Transverse colon (tissue), 4 donors: ENCODE results near the gene C22orf15. TPM values are rescaled to one million over a fixed set of nuclear protein-coding genes. Genes with fewer than 3 reads are reported as not detected.

ENCODE experiments used
- DNase-seq: peaks from one replicate; pipeline ENCODE4 v3.0.0-alpha.2; 2019
- H3K27ac ChIP-seq, 4 donors: fragments of 200-600 bp; sonication (generic); 2 replicates each; pipeline ENCODE4 v1.5.1; 2016 to 2018; ENCODE audit warnings: inconsistent platforms in 4 of 4
- H3K27me3 ChIP-seq: fragments of 200-600 bp; sonication (generic); 2 replicates; pipeline ENCODE4 v1.5.1; 2017; ENCODE audit warnings: inconsistent platforms
- H3K36me3 ChIP-seq, 4 donors: fragments of 200-600 bp; sonication (generic); 2 replicates each; pipeline ENCODE4 v1.5.1; 2017 to 2019; ENCODE audit warnings: inconsistent platforms in 4 of 4
- H3K4me1 ChIP-seq, 4 donors: fragments of 200-600 bp; sonication (generic); 2 replicates each; pipeline ENCODE4 v1.5.1; 2017 to 2020; ENCODE audit warnings: inconsistent platforms in 4 of 4
- H3K4me3 ChIP-seq, 4 donors: fragments of 200-600 bp; sonication (generic); 1 replicate in 1 of 4; 2 replicates in 3 of 4; pipeline versions ENCODE4 v1.5.1 to v1.6.1; 2017 to 2019; ENCODE audit warnings: inconsistent platforms in 4 of 4
- H3K9me3 ChIP-seq, 2 donors: fragments of 200-600 bp; sonication (generic); 2 replicates each; pipeline ENCODE4 v1.5.1; 2017 to 2019; ENCODE audit warnings: inconsistent platforms in 2 of 2
- CTCF ChIP-seq, 5 experiments: fragments of 200-600 bp in 3 of 5; fragments of 450-650 bp in 2 of 5; sonication (generic) in 3 of 5; IDR thresholded peaks; 1 replicate in 2 of 5; 2 replicates in 3 of 5; pipeline ENCODE4 v1.5.1; 2016 to 2017; ENCODE audit warnings: antibody characterized with exemption in 5 of 5, inconsistent platforms in 3 of 5, mild to moderate bottlenecking in 2 of 5, moderate library complexity in 1 of 5
- EP300 ChIP-seq: sonication (generic); formaldehyde crosslinking; IDR thresholded peaks from one replicate; pipeline ENCODE4 v1.6.1; 2017; ENCODE audit warnings: antibody characterized with exemption, low read depth
- POLR2A ChIP-seq: fragments of 450-650 bp; IDR thresholded peaks from one replicate; pipeline ENCODE4 v1.6.1; 2016; ENCODE audit warnings: antibody characterized with exemption, mild to moderate bottlenecking, moderate library complexity
- POLR2AphosphoS5 ChIP-seq, 3 donors: sonication (generic); formaldehyde crosslinking; IDR thresholded peaks; one replicate each; pipeline ENCODE4 v1.6.1; 2016; ENCODE audit warnings: antibody characterized with exemption in 3 of 3
- WGBS, 2 donors: methylation state at CpG; one replicate each; pipeline ENCODE4 v1.1.5; 2018; ENCODE audit warnings: low coverage in 1 of 2; 5-methylcytosine and 5-hydroxymethylcytosine counted together
- in situ Hi-C, 4 donors: fragments of 200-750 bp; cut with MboI; loops; one replicate each; pipeline versions ENCODE4 v1.15.0 to v1.15.1; 2017; ENCODE audit warnings: low sequenced_read_pairs in 3 of 4, low pct_ligation_motif_present in 1 of 4, low pct_unique_long_range_greater_than_20kb in 1 of 4
- intact Hi-C: fragments of 100-400 bp; cut with DNase I; formaldehyde crosslinking; loops from one replicate; pipeline ENCODE4 v1.15.1; 2023; ENCODE audit warnings: low total_unique reads
- total RNA-seq, 4 donors: library from RNA; depleted of rRNA; stranded (reverse); fragments of >200 nt; gene quantifications; one replicate each; pipeline ENCODE4 v1.1.0, GENCODE V29; 2016

C22orf15 gene
- total RNA-seq, 4 donors from 2014 or later, result not detected

GRCh38 chr22:23749841-23750301 lies 12.9 kb upstream of the C22orf15 start:
- intact Hi-C loops, result no loop called here
- H3K36me3 ChIP-seq, result peaks cover 0 to 1% (median 0%) of the 10 kb centered on the region in 4 donors
- H3K27me3 ChIP-seq, result no peaks in the 10 kb centered on the region
- 73 to 74% methylated on average over 11 to 12 of the region's 12 CpGs for WGBS, 2 donors
- TF ChIP-seq EP300 (no peak), CTCF (IDR thresholded peaks at IDR 0.05) (no peak)
- DNase-seq, result no peak
- H3K4me3 ChIP-seq, result peak overlapping the region in 1 of 4 donors; percentile 61
- peaks cover 7 to 22% (median 16%) of the 10 kb centered on the region in 4 donors for H3K4me1 ChIP-seq
- H3K9me3 ChIP-seq, result no peaks in the 10 kb centered on the region
- in situ Hi-C loops, result no loop called here
- H3K27ac ChIP-seq, result peak overlapping the region in 2 of 4 donors; percentile 90 to 95

GRCh38 chr22:23750367-23750713 lies 12.4 kb upstream of the C22orf15 start:
- in situ Hi-C loops (no loop called here), intact Hi-C loops (no loop called here)
- no peaks in the 10 kb centered on the region for H3K9me3 ChIP-seq
- peaks cover 7 to 22% (median 16%) of the 10 kb centered on the region in 4 donors for H3K4me1 ChIP-seq
- H3K36me3 ChIP-seq, result no peaks in the 10 kb centered on the region
- peak overlapping the region; percentile 59 to 70 (median 62) for H3K4me3 ChIP-seq
- no peaks in the 10 kb centered on the region for H3K27me3 ChIP-seq
- peak overlapping the region; percentile 90 to 95 (median 92) for H3K27ac ChIP-seq
- no peak for TF ChIP-seq POLR2A
- TF ChIP-seq POLR2AphosphoS5 (IDR thresholded peaks at IDR 0.05), result no peak
- no peak for TF ChIP-seq CTCF (IDR thresholded peaks at IDR 0.05)
- TF ChIP-seq EP300, result no peak
- DNase-seq, result no peak
- WGBS, 2 donors, result 29 to 35% methylated on average over 4 to 5 of the region's 5 CpGs

- DNase-seq, result peak; percentile 93
- Histone ChIP-seq H3K36me3 (no peaks in the 10 kb centered on the region), H3K4me3 (peak within 1 kb of the TSS; percentile 59 to 70 (median 62)), H3K27me3 (no peaks in the 10 kb centered on the region), H3K4me1 (peaks cover 7 to 22% (median 16%) of the 10 kb centered on the region in 4 donors), H3K9me3 (no peaks in the 10 kb centered on the region), H3K27ac (peak within 1 kb of the TSS; percentile 90 to 95 (median 92))
- 0% methylated on average over 36 of the region's 78 CpGs; no CpG with 5 or more reads in 1 of the 2 donors for WGBS, 2 donors
- peak; percentile 10 to 79 (median 67) for TF ChIP-seq POLR2AphosphoS5 (IDR thresholded peaks at IDR 0.05)
- TF ChIP-seq CTCF (IDR thresholded peaks at IDR 0.05), result peak in 4 of 5 experiments; percentile 16 to 36 (median 26)
- no peak for TF ChIP-seq EP300
- TF ChIP-seq POLR2A, result peak; percentile 71
- intact Hi-C loops, result no loop called here
- in situ Hi-C loops, result no loop called here
Observed at GRCh38 chr22:23750714-23751440, 11.9 kb upstream of the C22orf15 start, which contains the start of gene ZNF70. TSS of gene ZNF70 (minus strand) at chr22:23751112. CDS start at chr22:23745140, 5,972 bp downstream.

GRCh38 chr22:23751441-23751996 lies 11.3 kb upstream of the C22orf15 start:
- Histone ChIP-seq H3K36me3 (no peaks in the 10 kb centered on the region), H3K4me1 (peaks cover 7 to 22% (median 16%) of the 10 kb centered on the region in 4 donors), H3K27me3 (no peaks in the 10 kb centered on the region), H3K9me3 (no peaks in the 10 kb centered on the region), H3K4me3 (peak overlapping the region; percentile 53 to 62 (median 60)), H3K27ac (peak overlapping the region; percentile 90 to 95 (median 92))
- in situ Hi-C loops (no loop called here), intact Hi-C loops (no loop called here)
- WGBS, 2 donors, result 36 to 62% methylated on average over 2 to 18 of the region's 22 CpGs
- DNase-seq, result peak; percentile 50
- no peak for TF ChIP-seq EP300
- TF ChIP-seq CTCF (IDR thresholded peaks at IDR 0.05), result no peak
- no peak for TF ChIP-seq POLR2AphosphoS5 (IDR thresholded peaks at IDR 0.05)
- peak; percentile 39 for TF ChIP-seq POLR2A
